MCF 10A (cell line): ENCODE measurements around the gene CSMD2. TPM values are rescaled to one million over a fixed set of nuclear protein-coding genes. Genes with fewer than 3 reads are reported as not detected.

Experiments used
- Bru-seq: library from RNA; stranded (reverse); fragments of 400-500 nt; gene quantifications from one replicate; lab custom pipeline; 2021; lab: Mats Ljungman, UMichigan
- BruChase-seq, 2 experiments: library from RNA; stranded (reverse); fragments of 400-500 nt; gene quantifications; one replicate each; lab custom pipeline; 2021; lab: Mats Ljungman, UMichigan
- BruUV-seq: library from RNA; stranded (reverse); fragments of 400-500 nt; replicated peaks from 2 replicates; lab custom pipeline; 2021; lab: Mats Ljungman, UMichigan
- CTCF ChIA-PET: fragments of 300-600 bp; sonication (Branson Sonifier 250); formaldehyde crosslinking; extraction: SDS; loops from one replicate; lab custom pipeline; 2021; ENCODE audit warnings: antibody characterized with exemption, inconsistent platforms; lab: Yijun Ruan, JAX
- POLR2A ChIA-PET: fragments of 300-600, 350-650 bp; sonication (Branson Sonifier 250); formaldehyde crosslinking; extraction: SDS; loops from one replicate; lab custom pipeline; 2020; ENCODE audit warnings: antibody characterized with exemption, inconsistent platforms; lab: Yijun Ruan, JAX
- DNase-seq: peaks from one replicate; pipeline ENCODE4 v3.0.0-alpha.2; 2018; ENCODE audit not compliant: unreplicated experiment
- H3K27ac Mint-ChIP-seq: one replicate; pipeline ENCODE4 v1.8.0; 2022; ENCODE audit warnings: mild to moderate bottlenecking, low read depth, mixed read lengths; ENCODE audit not compliant: unreplicated experiment
- H3K27me3 Mint-ChIP-seq: one replicate; pipeline ENCODE4 v1.8.0; 2022; ENCODE audit warnings: mixed read lengths; ENCODE audit not compliant: insufficient read depth, unreplicated experiment
- H3K36me3 Mint-ChIP-seq: one replicate; pipeline ENCODE4 v1.8.0; 2022; ENCODE audit warnings: mild to moderate bottlenecking, moderate library complexity, mixed read lengths; ENCODE audit not compliant: insufficient read depth, unreplicated experiment
- H3K4me1 Mint-ChIP-seq: one replicate; pipeline ENCODE4 v1.8.0; 2022; ENCODE audit warnings: mixed read lengths; ENCODE audit not compliant: insufficient read depth, unreplicated experiment
- H3K4me3 Mint-ChIP-seq: one replicate; pipeline ENCODE4 v1.8.0; 2022; ENCODE audit warnings: mild to moderate bottlenecking, moderate library complexity, mixed read lengths; ENCODE audit not compliant: unreplicated experiment
- H3K9me3 Mint-ChIP-seq: one replicate; pipeline ENCODE4 v1.8.0; 2022; ENCODE audit warnings: mixed read lengths; ENCODE audit not compliant: unreplicated experiment
- intact Hi-C: fragments of 100-400 bp; cut with micrococcal nuclease; formaldehyde crosslinking; loops from 2 replicates; pipeline ENCODE4 v1.14.1; 2022
- long read RNA-seq: library from polyadenylated mRNA; stranded (forward); transcript quantifications from one replicate; pipeline ENCODE4 v2.0.0, GENCODE V29; 2022
- total RNA-seq: library from RNA; stranded (reverse); gene quantifications from 2 replicates; pipeline ENCODE4 v1.2.3, GENCODE V29; 2022
- TF ChIP-seq, protein P1 (sequence below): fragments of 200-600 bp; IDR thresholded peaks from one replicate; pipeline ENCODE4 v1.8.0; 2022; ENCODE audit warnings: antibody characterized with exemption, mild to moderate bottlenecking; ENCODE audit not compliant: unreplicated experiment

CSMD2 gene
- total RNA-seq = not detected in 2 replicates
- Bru-seq, nascent RNA = percentile 0 among the genes with signal in this experiment
- BruChase-seq, experiment 1, labeled RNA remaining after a 6-hour chase = percentile 0 among the genes with signal in this experiment
- BruChase-seq, experiment 2, labeled RNA remaining after a 2-hour chase = percentile 1 among the genes with signal in this experiment
- long read RNA-seq = 0 reads

DNA sequence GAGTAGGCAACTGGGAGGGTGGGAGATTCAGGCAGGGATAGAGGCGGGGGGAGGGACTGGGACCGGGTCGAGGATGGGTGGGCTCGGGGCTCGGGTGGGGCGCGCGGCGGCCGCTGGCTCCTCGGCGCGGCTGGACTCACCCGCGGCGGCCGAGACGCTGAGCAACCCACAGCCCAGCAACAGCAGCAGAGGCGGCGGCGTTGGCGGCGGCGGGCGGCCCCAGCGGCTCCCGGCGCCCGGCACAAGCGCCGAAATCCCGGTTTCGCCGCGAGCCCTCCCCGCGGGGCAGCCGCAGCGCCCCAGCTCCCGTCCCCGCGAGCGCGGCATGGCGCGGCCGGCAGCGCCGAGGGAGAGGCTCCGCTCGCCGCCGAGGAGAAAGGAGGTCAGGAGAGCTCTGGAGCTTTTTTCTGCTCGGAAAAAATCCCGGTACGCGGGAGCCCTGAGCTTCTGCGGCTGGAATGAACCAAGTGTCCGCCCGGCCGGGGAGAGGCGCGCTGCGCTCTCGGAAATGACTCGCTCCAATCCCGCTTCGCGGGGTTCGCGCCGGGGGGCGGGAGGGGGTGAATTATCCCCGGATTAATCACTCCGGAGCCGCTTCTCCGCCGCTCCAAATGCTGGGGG lies at the start of gene CSMD2:
Gene CSMD2 (minus strand): TSS at position 460 of the 621 bp plus-strand sequence. CDS start 133 bp downstream, at position 327.
- no peaks in the 10 kb centered on the region for H3K36me3 Mint-ChIP-seq
- no peak within 1 kb of the TSS for H3K4me3 Mint-ChIP-seq
- CTCF ChIA-PET = interaction anchor here (0.6 kb wide), 1 partner anchor 9 kb away, joined by 3 read pairs; no protein-coding TSS in a partner anchor
- H3K27me3 Mint-ChIP-seq = no peaks in the 10 kb centered on the region
- no peaks in the 10 kb centered on the region for H3K4me1 Mint-ChIP-seq
- TF ChIP-seq, protein P1, sequence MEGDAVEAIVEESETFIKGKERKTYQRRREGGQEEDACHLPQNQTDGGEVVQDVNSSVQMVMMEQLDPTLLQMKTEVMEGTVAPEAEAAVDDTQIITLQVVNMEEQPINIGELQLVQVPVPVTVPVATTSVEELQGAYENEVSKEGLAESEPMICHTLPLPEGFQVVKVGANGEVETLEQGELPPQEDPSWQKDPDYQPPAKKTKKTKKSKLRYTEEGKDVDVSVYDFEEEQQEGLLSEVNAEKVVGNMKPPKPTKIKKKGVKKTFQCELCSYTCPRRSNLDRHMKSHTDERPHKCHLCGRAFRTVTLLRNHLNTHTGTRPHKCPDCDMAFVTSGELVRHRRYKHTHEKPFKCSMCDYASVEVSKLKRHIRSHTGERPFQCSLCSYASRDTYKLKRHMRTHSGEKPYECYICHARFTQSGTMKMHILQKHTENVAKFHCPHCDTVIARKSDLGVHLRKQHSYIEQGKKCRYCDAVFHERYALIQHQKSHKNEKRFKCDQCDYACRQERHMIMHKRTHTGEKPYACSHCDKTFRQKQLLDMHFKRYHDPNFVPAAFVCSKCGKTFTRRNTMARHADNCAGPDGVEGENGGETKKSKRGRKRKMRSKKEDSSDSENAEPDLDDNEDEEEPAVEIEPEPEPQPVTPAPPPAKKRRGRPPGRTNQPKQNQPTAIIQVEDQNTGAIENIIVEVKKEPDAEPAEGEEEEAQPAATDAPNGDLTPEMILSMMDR = no peak
- no TSS peak for BruUV-seq
- POLR2A ChIA-PET = no interaction called here
- intact Hi-C loops = no loop called here
- H3K27ac Mint-ChIP-seq = no peak within 1 kb of the TSS
- DNase-seq = no peak
- peaks cover 45% of the 10 kb centered on the region for H3K9me3 Mint-ChIP-seq

DNA sequence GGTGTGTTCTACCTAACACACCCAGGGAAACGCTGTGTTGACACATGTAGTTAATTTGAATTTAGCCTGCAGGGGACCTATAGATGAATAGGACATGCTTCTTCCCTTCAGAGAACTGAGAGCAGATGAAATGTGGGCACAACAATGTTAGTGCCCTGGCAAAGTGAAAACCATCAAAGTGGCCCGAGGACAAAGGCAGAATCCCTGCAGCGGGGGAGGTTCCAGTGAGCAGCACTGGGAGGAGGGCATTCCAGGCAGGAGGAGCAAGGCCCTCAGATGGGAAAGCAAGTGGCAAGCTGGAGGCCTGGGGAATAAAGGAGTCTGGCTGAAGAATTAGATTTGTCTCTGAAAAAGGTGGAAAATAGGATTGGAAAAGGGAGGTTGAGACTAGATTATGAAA lies 48.9 kb upstream of the CSMD2 start:
- TF ChIP-seq, protein P1 = no peak
- DNase-seq = no peak
- Mint-ChIP-seq H3K4me3 (no peak overlapping the region), H3K27me3 (no peaks in the 10 kb centered on the region), H3K4me1 (no peaks in the 10 kb centered on the region), H3K36me3 (peaks cover 6% of the 10 kb centered on the region), H3K9me3 (peaks cover 5% of the 10 kb centered on the region), H3K27ac (no peak overlapping the region)
- BruUV-seq = no TSS peak
- intact Hi-C loops = no loop called here
- ChIA-PET POLR2A (no interaction called here), CTCF (no interaction called here)

DNA sequence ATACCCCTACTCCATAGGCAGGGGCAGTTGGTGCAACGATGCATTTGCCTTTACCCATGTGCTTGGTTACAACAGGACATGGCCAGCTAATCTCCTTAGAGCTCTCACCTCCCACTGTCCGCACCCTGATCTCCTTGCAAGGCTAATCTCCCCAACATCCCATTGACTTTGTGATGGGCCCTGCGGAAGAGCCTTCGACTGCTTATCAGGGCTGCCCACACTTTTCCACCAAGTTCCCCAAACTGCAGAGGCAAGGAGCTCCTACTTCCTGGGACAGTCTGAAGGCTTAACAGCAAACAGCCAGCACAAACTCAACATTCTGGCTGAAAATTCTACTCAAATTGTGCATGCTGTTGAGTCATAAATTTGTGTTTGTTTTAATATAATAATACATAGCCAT lies 47.6 kb upstream of the CSMD2 start:
- no peak overlapping the region for H3K4me3 Mint-ChIP-seq
- CTCF ChIA-PET = no interaction called here
- intact Hi-C loops = no loop called here
- TF ChIP-seq, protein P1 = no peak
- BruUV-seq = no TSS peak
- DNase-seq = no peak
- POLR2A ChIA-PET = no interaction called here
- no peak overlapping the region for H3K27ac Mint-ChIP-seq
- H3K9me3 Mint-ChIP-seq = no peaks in the 10 kb centered on the region
- H3K27me3 Mint-ChIP-seq = no peaks in the 10 kb centered on the region
- no peaks in the 10 kb centered on the region for H3K4me1 Mint-ChIP-seq
- H3K36me3 Mint-ChIP-seq = no peaks in the 10 kb centered on the region

DNA sequence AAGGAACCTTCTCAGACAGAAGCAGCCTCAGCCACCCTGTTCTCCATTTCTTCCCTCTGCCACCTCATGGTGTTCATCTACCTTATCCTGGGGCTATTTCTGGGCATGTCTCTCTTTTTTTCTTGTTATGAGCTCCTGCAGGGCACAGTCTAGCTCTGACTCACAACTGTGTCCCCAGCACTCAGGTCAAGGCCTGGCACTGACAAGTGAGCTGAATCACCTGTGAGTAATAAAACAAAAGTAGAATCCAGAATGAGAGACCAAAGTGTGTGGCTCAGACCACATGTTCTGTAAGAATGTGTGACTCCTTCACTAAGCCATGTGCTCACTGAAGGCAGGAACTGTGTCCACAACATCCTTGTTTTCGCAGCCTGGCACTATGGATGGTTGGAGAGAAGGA lies 34.9 kb upstream of the CSMD2 start:
- Mint-ChIP-seq H3K4me3 (no peak overlapping the region), H3K36me3 (no peaks in the 10 kb centered on the region), H3K9me3 (peaks cover 46% of the 10 kb centered on the region), H3K27ac (no peak overlapping the region), H3K4me1 (peaks cover 6% of the 10 kb centered on the region), H3K27me3 (no peaks in the 10 kb centered on the region)
- CTCF ChIA-PET = interaction anchor here (0.6 kb wide), 1 partner anchor 364 kb away, joined by 3 read pairs; no protein-coding TSS in a partner anchor
- intact Hi-C loops = no loop called here
- TF ChIP-seq, protein P1 = no peak
- POLR2A ChIA-PET = no interaction called here
- BruUV-seq = no TSS peak
- DNase-seq = peak; percentile 62
